HEK293 (cell line): ENCODE results near the gene ZFYVE19.

Source experiments
- EGR2 ChIP-seq: fragments of 450-650 bp; formaldehyde crosslinking; IDR thresholded peaks from 2 replicates; pipeline ENCODE4 v1.5.1; 2016; ENCODE audit warnings: low read depth, missing biosample characterization, missing genetic modification characterization
- GLI2 ChIP-seq: fragments of 450-650 bp; formaldehyde crosslinking; IDR thresholded peaks from 2 replicates; pipeline ENCODE4; 2017; ENCODE audit warnings: missing biosample characterization, missing genetic modification characterization, low read depth, borderline replicate concordance
- GLIS1 ChIP-seq: fragments of 450-650 bp; formaldehyde crosslinking; IDR thresholded peaks from 2 replicates; pipeline ENCODE4 v1.5.1; 2016; ENCODE audit warnings: missing biosample characterization, missing genetic modification characterization
- GLIS2 ChIP-seq: fragments of 450-650 bp; formaldehyde crosslinking; IDR thresholded peaks from 2 replicates; pipeline ENCODE4 v1.5.1; 2016; ENCODE audit warnings: missing biosample characterization, missing genetic modification characterization
- KLF1 ChIP-seq: fragments of 450-650 bp; formaldehyde crosslinking; IDR thresholded peaks from 2 replicates; pipeline ENCODE4 v1.5.1; 2016; ENCODE audit warnings: missing biosample characterization, missing genetic modification characterization
- OSR2 ChIP-seq: fragments of 450-650 bp; formaldehyde crosslinking; IDR thresholded peaks from 2 replicates; pipeline ENCODE4 v1.5.1; 2016; ENCODE audit warnings: missing biosample characterization, missing genetic modification characterization
- OVOL3 ChIP-seq: fragments of 450-650 bp; formaldehyde crosslinking; IDR thresholded peaks from 2 replicates; pipeline ENCODE4 v1.5.1; 2016; ENCODE audit warnings: missing biosample characterization, missing genetic modification characterization
- SP2 ChIP-seq: fragments of 450-650 bp; formaldehyde crosslinking; IDR thresholded peaks from 2 replicates; pipeline ENCODE4 v1.5.1; 2016; ENCODE audit warnings: missing biosample characterization, missing genetic modification characterization
- TCF7L2 ChIP-seq: IDR thresholded peaks from 2 replicates; pipeline ENCODE4 v1.6.1; 2011; ENCODE audit warnings: low read depth, mild to moderate bottlenecking, inconsistent platforms, low read length, moderate library complexity, borderline replicate concordance
- ZBTB21 ChIP-seq: fragments of 450-650 bp; formaldehyde crosslinking; IDR thresholded peaks from 2 replicates; pipeline ENCODE4 v1.5.1; 2017; ENCODE audit warnings: missing biosample characterization, missing genetic modification characterization
- ZBTB44 ChIP-seq: fragments of 450-650 bp; IDR thresholded peaks from 2 replicates; pipeline ENCODE4 v1.5.1; 2018; ENCODE audit warnings: missing biosample characterization, mild to moderate bottlenecking, missing genetic modification characterization
- ZFHX2 ChIP-seq: fragments of 450-650 bp; formaldehyde crosslinking; conservative IDR thresholded peaks from 2 replicates; pipeline ENCODE4 v1.5.1; 2016; ENCODE audit warnings: missing biosample characterization, missing genetic modification characterization
- ZIC2 ChIP-seq: fragments of 450-650 bp; formaldehyde crosslinking; IDR thresholded peaks from 2 replicates; pipeline ENCODE4 v1.5.1; 2016; ENCODE audit warnings: missing biosample characterization, missing genetic modification characterization
- ZNF114 ChIP-seq: fragments of 450-650 bp; formaldehyde crosslinking; IDR thresholded peaks from 2 replicates; pipeline ENCODE4 v1.5.0; 2017; ENCODE audit warnings: missing biosample characterization, missing genetic modification characterization
- ZNF18 ChIP-seq: fragments of 450-650 bp; formaldehyde crosslinking; IDR thresholded peaks from 2 replicates; pipeline ENCODE4 v1.5.1; 2016; ENCODE audit warnings: missing biosample characterization, missing genetic modification characterization
- ZNF19 ChIP-seq: fragments of 450-650 bp; formaldehyde crosslinking; IDR thresholded peaks from 2 replicates; pipeline ENCODE4; 2016; ENCODE audit warnings: missing biosample characterization, missing genetic modification characterization, low read depth
- ZNF2 ChIP-seq: fragments of 450-650 bp; formaldehyde crosslinking; IDR thresholded peaks from 2 replicates; pipeline ENCODE4 v1.5.1; 2016; ENCODE audit warnings: missing biosample characterization, missing genetic modification characterization
- ZNF239 ChIP-seq: fragments of 450-650 bp; formaldehyde crosslinking; IDR thresholded peaks from 2 replicates; pipeline ENCODE4 v1.5.1; 2016; ENCODE audit warnings: missing biosample characterization, missing genetic modification characterization
- ZNF266 ChIP-seq: fragments of 450-650 bp; formaldehyde crosslinking; IDR thresholded peaks from 2 replicates; pipeline ENCODE4 v1.5.1; 2016; ENCODE audit warnings: missing biosample characterization, missing genetic modification characterization, low read depth
- ZNF274 ChIP-seq, 2 experiments: fragments of 200-500 bp in 1 of 2; fragments of 450-650 bp in 1 of 2; sonication (Bioruptor generic) in 1 of 2; formaldehyde crosslinking in 1 of 2; IDR thresholded peaks; 2 replicates each; pipeline versions ENCODE4 v1.5.1 to v1.6.1; 2014 to 2016; ENCODE audit warnings: borderline replicate concordance in 1 of 2, inconsistent platforms in 1 of 2, low read length in 1 of 2, missing biosample characterization in 1 of 2, missing genetic modification characterization in 1 of 2
- ZNF335 ChIP-seq: fragments of 450-650 bp; formaldehyde crosslinking; conservative IDR thresholded peaks from 2 replicates; pipeline ENCODE4 v1.5.1; 2016; ENCODE audit warnings: missing biosample characterization, missing genetic modification characterization
- ZNF426 ChIP-seq: fragments of 450-650 bp; formaldehyde crosslinking; IDR thresholded peaks from 2 replicates; pipeline ENCODE4 v1.5.1; 2017; ENCODE audit warnings: missing biosample characterization, missing genetic modification characterization, mild to moderate bottlenecking, inconsistent platforms, moderate library complexity
- ZNF501 ChIP-seq: fragments of 450-650 bp; formaldehyde crosslinking; IDR thresholded peaks from 2 replicates; pipeline ENCODE4 v1.5.1; 2016; ENCODE audit warnings: missing biosample characterization, missing genetic modification characterization
- ZNF600 ChIP-seq: fragments of 450-650 bp; formaldehyde crosslinking; IDR thresholded peaks from 2 replicates; pipeline ENCODE4 v1.5.1; 2016; ENCODE audit warnings: missing biosample characterization, missing genetic modification characterization
- ZNF621 ChIP-seq: fragments of 450-650 bp; formaldehyde crosslinking; IDR thresholded peaks from 2 replicates; pipeline ENCODE4 v1.5.1; 2017; ENCODE audit warnings: missing biosample characterization, missing genetic modification characterization
- ZNF785 ChIP-seq: fragments of 450-650 bp; formaldehyde crosslinking; IDR thresholded peaks from 2 replicates; pipeline ENCODE4 v1.5.1; 2016; ENCODE audit warnings: missing biosample characterization, missing genetic modification characterization
- TF ChIP-seq, protein P1 (sequence below): fragments of 450-650 bp; formaldehyde crosslinking; IDR thresholded peaks from 2 replicates; pipeline ENCODE4 v1.5.1; 2016; ENCODE audit warnings: missing biosample characterization, missing genetic modification characterization
- TF ChIP-seq, protein P2 (sequence below): fragments of 450-650 bp; formaldehyde crosslinking; IDR thresholded peaks from 2 replicates; pipeline ENCODE4 v1.5.1; 2016; ENCODE audit warnings: missing biosample characterization, missing genetic modification characterization
- TF ChIP-seq, protein P3 (sequence below): fragments of 450-650 bp; formaldehyde crosslinking; IDR thresholded peaks from 2 replicates; pipeline ENCODE4 v1.5.1; 2016; ENCODE audit warnings: missing biosample characterization, missing genetic modification characterization

The ZFYVE19 gene

DNA sequence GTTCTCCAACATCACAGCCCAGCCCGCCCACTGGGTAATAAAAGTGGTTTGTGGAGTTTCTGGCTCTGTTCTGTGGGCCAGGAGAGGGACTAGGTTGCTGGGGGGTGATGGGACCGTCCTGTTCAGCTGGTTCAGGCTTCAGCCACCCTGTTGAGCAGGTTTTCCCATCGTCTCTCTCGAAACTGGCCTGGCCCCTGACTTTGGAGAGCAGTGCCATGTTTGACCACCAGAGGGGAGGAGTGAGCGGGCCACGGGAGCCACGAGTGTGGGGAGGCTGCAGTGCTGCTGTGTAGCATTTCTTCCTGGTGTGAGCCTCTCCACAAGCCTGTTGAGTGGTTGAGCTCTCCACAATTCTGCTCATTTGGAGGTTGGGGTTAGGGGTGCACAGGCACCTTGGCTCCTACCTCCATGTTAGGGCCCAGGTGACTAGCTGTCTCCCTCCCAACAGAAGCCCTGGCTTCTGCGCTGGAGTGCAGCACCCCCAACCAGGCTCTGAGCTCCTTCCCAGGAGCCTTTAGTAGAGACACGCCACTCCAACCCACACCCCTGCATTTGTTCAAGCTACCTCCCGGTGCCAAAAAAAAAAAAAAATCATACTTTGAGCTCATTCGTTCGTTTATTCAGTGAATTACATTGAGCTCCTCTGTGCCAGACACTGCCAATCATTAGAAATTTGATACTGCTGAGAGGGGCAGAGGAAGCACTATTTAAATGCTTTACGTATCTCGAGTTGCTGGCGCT lies 50.9 kb downstream of the ZFYVE19 start (continued):
- TF ChIP-seq OVOL3 (tag by site-specific recombination) (no peak), GLIS2 (tag by site-specific recombination) (peak; percentile 69; the same call in 1 of the 2 replicates), TCF7L2 (no peak), ZNF621 (tag by site-specific recombination) (no peak), ZNF114 (no peak), SP2 (no peak), ZBTB44 (tag by site-specific recombination) (no peak), ZFHX2 (tag by site-specific recombination) (no peak), ZNF600 (tag by site-specific recombination) (peak; percentile 86), GLIS1 (peak; percentile 70), ZNF335 (tag by site-specific recombination) (peak; percentile 74), ZNF501 (tag by site-specific recombination) (peak; percentile 64), GLI2 (tag by site-specific recombination) (no peak), ZNF19 (tag by site-specific recombination) (no peak), ZNF785 (tag by site-specific recombination) (no peak), OSR2 (tag by site-specific recombination) (peak; percentile 78), ZNF426 (tag by site-specific recombination) (no peak), ZNF274 (IDR thresholded peaks at IDR 0.05; ENCODE audit: low read length) (no peak), ZNF274 (tag by site-specific recombination; IDR thresholded peaks at IDR 0.05; ENCODE audit: borderline replicate concordance) (no peak), KLF1 (tag by site-specific recombination) (no peak), ZNF2 (peak; percentile 70; the same call in 1 of the 2 replicates), ZNF18 (tag by site-specific recombination) (peak; percentile 73), ZNF239 (tag by site-specific recombination) (no peak), EGR2 (tag by site-specific recombination) (no peak), ZNF266 (tag by site-specific recombination) (no peak), ZBTB21 (tag by site-specific recombination) (no peak), ZIC2 (tag by site-specific recombination) (peak; percentile 41)
- TF ChIP-seq, protein P1, sequence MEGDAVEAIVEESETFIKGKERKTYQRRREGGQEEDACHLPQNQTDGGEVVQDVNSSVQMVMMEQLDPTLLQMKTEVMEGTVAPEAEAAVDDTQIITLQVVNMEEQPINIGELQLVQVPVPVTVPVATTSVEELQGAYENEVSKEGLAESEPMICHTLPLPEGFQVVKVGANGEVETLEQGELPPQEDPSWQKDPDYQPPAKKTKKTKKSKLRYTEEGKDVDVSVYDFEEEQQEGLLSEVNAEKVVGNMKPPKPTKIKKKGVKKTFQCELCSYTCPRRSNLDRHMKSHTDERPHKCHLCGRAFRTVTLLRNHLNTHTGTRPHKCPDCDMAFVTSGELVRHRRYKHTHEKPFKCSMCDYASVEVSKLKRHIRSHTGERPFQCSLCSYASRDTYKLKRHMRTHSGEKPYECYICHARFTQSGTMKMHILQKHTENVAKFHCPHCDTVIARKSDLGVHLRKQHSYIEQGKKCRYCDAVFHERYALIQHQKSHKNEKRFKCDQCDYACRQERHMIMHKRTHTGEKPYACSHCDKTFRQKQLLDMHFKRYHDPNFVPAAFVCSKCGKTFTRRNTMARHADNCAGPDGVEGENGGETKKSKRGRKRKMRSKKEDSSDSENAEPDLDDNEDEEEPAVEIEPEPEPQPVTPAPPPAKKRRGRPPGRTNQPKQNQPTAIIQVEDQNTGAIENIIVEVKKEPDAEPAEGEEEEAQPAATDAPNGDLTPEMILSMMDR (tag by site-specific recombination): peak; percentile 86
- TF ChIP-seq, protein P2, sequence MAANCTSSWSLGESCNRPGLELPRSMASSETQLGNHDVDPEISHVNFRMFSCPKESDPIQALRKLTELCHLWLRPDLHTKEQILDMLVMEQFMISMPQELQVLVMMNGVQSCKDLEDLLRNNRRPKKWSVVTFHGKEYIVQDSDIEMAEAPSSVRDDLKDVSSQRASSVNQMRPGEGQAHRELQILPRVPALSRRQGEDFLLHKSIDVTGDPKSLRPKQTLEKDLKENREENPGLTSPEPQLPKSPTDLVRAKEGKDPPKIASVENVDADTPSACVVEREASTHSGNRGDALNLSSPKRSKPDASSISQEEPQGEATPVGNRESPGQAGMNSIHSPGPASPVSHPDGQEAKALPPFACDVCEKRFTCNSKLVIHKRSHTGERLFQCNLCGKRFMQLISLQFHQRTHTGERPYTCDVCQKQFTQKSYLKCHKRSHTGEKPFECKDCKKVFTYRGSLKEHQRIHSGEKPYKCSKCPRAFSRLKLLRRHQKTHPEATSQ: no peak
- TF ChIP-seq, protein P3, sequence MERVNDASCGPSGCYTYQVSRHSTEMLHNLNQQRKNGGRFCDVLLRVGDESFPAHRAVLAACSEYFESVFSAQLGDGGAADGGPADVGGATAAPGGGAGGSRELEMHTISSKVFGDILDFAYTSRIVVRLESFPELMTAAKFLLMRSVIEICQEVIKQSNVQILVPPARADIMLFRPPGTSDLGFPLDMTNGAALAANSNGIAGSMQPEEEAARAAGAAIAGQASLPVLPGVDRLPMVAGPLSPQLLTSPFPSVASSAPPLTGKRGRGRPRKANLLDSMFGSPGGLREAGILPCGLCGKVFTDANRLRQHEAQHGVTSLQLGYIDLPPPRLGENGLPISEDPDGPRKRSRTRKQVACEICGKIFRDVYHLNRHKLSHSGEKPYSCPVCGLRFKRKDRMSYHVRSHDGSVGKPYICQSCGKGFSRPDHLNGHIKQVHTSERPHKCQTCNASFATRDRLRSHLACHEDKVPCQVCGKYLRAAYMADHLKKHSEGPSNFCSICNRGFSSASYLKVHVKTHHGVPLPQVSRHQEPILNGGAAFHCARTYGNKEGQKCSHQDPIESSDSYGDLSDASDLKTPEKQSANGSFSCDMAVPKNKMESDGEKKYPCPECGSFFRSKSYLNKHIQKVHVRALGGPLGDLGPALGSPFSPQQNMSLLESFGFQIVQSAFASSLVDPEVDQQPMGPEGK (tag by site-specific recombination): 0 out of 2 replicates have a peak, but pooled peaks have one; percentile 25
